Stimulated activated naive CD8-positive, alpha-beta T cell treated with anti-CD3 and anti-CD28 coated beads, Interleukin-15, amount 100 ng/mL, for 72 hours (primary cell): ENCODE data around the gene IGFN1.
"Not testable (repeated sequence)": the region's sequence is repeated elsewhere in the genome, so short reads cannot be mapped to it uniquely, and the experiment has no call there.

Experiments
- ATAC-seq: fragments of 150-1000 bp; cut with Tn5 transposase; 2 replicates; pipeline ENCODE4 v1.10.0; 2021; ENCODE audit warnings: mild to moderate bottlenecking, moderate library complexity
- DNase-seq, 2 donors: peaks; one replicate each; pipeline ENCODE4 v3.0.0; 2021 to 2022
- H3K27ac Mint-ChIP-seq, 2 donors: one replicate each; pipeline ENCODE4 v1.8.0; 2022; ENCODE audit warnings: mild to moderate bottlenecking in 2 of 2, mixed read lengths in 2 of 2, moderate library complexity in 2 of 2
- H3K27me3 Mint-ChIP-seq: one replicate; pipeline ENCODE4 v1.8.0; 2022; ENCODE audit warnings: mixed read lengths
- H3K4me1 Mint-ChIP-seq: one replicate; pipeline ENCODE4 v1.8.0; 2022; ENCODE audit warnings: mild to moderate bottlenecking, mixed read lengths
- H3K4me3 Mint-ChIP-seq, 2 donors: one replicate each; pipeline ENCODE4 v1.8.0; 2022; ENCODE audit warnings: mild to moderate bottlenecking in 2 of 2, mixed read lengths in 2 of 2, moderate library complexity in 1 of 2
- H3K9me3 Mint-ChIP-seq, 2 donors: one replicate each; pipeline ENCODE4 v1.8.0; 2022; ENCODE audit warnings: mixed read lengths in 2 of 2

IGFN1 gene

GRCh38 chr1:201253906-201254624 lies 63.4 kb downstream of the IGFN1 start:
- ATAC-seq: peak; percentile 13
- H3K4me1 Mint-ChIP-seq: no peaks in the 10 kb centered on the region

DNA sequence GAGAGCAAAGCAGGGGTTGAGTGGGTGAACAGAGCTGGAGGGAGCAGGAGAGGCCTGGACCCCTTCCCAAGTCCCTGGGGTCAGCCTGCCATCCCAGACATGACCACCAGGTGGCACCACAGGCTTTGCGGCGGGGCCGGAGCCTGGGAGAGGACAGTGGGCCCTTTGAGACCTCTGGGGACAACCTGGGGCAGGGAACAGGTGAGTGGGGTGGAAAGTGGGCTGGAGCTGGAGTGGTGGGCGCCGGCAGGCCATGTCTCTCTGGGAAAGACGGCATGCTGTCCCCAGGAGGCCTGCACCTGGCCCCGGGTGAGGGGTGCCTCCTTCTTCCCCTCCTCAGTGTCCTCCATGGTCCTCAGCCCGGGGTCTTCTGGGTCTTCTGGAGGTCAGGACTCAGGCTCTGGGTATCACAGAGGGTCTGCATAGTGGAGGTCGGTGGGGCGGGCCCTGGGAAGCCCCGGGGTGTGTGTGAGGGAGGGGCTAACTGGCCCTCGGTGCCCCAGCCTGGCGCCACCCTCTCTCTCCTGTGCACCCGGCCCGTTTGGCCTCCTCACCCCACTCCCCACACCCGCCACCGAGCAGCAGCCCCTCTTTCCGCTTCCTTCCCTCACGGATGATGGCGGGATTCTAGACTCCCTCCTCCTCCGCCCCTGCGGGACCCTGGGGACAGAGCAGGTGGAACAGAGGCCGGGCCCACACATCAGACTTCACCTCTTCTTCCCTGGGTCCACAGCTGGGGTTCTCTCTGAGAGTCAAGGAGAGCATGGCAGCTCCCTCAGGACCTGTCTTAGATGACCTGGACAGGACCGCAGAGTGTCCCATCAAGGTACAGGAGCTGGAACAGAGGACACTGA lies 64.2 kb downstream of the IGFN1 start:
- Mint-ChIP-seq H3K27ac (peak overlapping the region in 1 of 2 donors; percentile 0), H3K4me3 (no peak overlapping the region), H3K9me3 (no peaks in the 10 kb centered on the region), H3K27me3 (no peaks in the 10 kb centered on the region), H3K4me1 (no peaks in the 10 kb centered on the region)
- ATAC-seq: peak; percentile 64
- DNase-seq: peak; percentile 68 to 74

More at GRCh38 chr1:201253906-201254624, 63.4 kb downstream of the IGFN1 start:
- Mint-ChIP-seq H3K27me3 (no peaks in the 10 kb centered on the region), H3K9me3 (no peaks in the 10 kb centered on the region), H3K27ac (no peak overlapping the region), H3K4me3 (no peak overlapping the region)
- DNase-seq: no peak

- Mint-ChIP-seq H3K4me3 (no peak overlapping the region), H3K9me3 (no peaks in the 10 kb centered on the region), H3K4me1 (no peaks in the 10 kb centered on the region), H3K27ac (no peak overlapping the region), H3K27me3 (peaks cover 4% of the 10 kb centered on the region)
- ATAC-seq (no peak), DNase-seq (no peak)
These were observed 65.1 kb downstream of the IGFN1 start for GRCh38 chr1:201255479-201256362.

DNA sequence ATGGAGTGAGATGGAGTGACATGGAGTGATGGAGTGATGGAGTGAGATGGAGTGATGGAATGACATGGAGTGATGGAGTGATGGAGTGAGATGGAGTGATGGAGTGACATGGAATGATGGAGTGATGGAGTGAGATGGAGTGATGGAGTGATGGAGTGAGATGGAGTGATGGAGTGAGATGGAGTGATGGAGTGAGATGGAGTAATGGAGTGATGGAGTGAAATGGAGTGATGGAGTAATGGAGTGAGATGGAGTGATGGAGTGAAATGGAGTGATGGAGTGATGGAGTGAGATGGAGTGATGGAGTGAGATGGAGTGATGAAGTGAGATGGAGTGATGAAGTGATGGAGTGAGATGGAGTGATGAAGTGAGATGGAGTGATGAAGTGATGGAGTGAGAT lies 67.5 kb downstream of the IGFN1 start:
- peaks cover 15% of the 10 kb centered on the region for H3K27me3 Mint-ChIP-seq
- H3K9me3 Mint-ChIP-seq, DNase-seq, H3K4me1 Mint-ChIP-seq, H3K4me3 Mint-ChIP-seq, H3K27ac Mint-ChIP-seq, ATAC-seq: not testable (repeated sequence)

DNA sequence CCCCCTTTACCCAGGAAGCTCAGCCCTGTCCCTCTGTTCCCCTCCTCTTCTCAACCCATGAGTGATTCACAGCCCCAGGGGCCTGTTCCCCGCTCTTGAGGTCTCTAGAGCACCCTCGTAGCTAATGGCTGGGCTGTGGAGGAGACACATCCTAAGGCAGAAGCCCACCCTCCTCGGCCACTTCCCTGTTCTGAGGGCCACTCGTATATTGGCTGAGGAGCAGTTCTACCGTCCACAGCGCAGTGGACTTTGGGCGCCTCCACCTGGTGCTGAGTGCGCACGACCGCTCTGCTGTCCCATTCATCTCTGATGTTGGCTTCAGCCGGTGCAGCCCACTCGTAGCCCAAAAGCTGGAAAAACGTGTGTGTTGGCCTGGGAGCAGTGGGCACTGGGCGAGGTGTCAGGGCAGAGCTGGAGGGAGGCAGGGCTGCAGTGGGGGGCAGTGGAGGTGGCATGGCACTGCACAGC lies 68.2 kb downstream of the IGFN1 start:
- Mint-ChIP-seq H3K27ac (no peak overlapping the region), H3K27me3 (peaks cover 15% of the 10 kb centered on the region), H3K4me1 (no peaks in the 10 kb centered on the region), H3K4me3 (no peak overlapping the region), H3K9me3 (no peaks in the 10 kb centered on the region)
- ATAC-seq (no peak), DNase-seq (no peak)

DNA sequence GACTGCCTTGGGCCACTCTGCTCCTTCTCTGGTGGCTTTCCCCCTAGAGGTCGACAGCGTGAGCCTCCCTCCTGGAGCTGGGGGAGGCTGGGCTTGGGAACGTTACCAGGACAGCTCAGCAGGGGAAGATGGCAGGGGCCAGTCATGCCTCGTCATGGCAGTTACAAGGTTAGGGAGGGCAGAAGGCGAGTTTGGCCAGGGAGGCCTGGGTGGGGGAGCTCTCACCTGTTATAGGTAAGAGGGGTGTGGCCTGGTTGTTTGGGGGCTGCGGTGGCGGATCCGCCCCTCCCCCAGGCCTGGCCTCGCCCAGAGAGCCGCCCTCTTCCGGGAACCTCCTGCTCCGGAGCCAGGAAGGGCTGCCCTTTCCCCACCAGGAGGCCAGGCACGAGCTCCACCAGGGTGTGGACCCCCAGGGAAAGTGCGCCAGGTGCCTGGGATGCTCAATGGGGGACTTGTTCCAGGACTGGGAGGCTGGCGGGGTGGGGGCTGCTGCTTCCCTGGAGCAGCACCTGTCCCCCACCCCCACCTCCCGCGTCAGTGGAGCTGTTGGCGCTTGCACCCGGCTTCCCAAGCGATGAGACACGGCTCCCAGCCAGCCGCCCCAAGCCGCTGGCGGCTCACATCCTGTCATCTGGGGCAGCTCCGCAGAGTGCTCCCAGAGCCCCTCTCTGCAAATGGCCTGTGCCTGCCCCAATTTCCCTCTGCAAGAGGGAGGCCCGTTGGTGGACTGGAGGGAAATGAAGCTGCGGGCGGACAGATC lies 69.0 kb downstream of the IGFN1 start:
- peaks cover 15% of the 10 kb centered on the region for H3K27me3 Mint-ChIP-seq
- DNase-seq (no peak), ATAC-seq (no peak)
- no peaks in the 10 kb centered on the region for H3K4me1 Mint-ChIP-seq
- H3K27ac Mint-ChIP-seq: no peak overlapping the region
- no peaks in the 10 kb centered on the region for H3K9me3 Mint-ChIP-seq
- peak overlapping the region in 1 of 2 donors; percentile 25 for H3K4me3 Mint-ChIP-seq

DNA sequence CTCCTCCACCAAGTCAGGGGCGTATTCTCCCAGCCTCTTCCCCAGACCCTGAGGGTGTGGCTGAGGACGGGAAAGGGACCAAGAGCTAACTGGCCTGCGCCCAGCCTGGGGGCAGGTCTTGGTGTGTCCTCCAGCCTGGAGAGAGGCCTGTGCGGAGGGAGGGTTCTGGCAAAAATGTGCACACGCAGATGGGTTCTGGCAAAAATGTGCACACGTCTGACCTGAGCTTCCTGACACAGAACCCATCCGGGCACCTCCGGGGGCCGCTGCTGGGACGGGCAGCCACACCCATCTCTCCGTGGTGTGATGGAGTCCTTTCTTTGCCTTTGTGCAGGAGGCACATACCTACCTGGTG lies 69.6 kb downstream of the IGFN1 start:
- ATAC-seq: no peak

GRCh38 chr1:201260648-201261311 lies 70.2 kb downstream of the IGFN1 start:
- Mint-ChIP-seq H3K27ac (no peak overlapping the region), H3K27me3 (peaks cover 15% of the 10 kb centered on the region), H3K4me1 (no peaks in the 10 kb centered on the region), H3K9me3 (no peaks in the 10 kb centered on the region), H3K4me3 (peak overlapping the region in 1 of 2 donors; percentile 3)
- DNase-seq: no peak
- ATAC-seq: no peak

More for the DNA sequence above, 69.6 kb downstream of the IGFN1 start:
- H3K27ac Mint-ChIP-seq: no peak overlapping the region
- peaks cover 15% of the 10 kb centered on the region for H3K27me3 Mint-ChIP-seq
- no peaks in the 10 kb centered on the region for H3K9me3 Mint-ChIP-seq
- no peaks in the 10 kb centered on the region for H3K4me1 Mint-ChIP-seq
- no peak for DNase-seq
- H3K4me3 Mint-ChIP-seq: peak overlapping the region in 1 of 2 donors; percentile 6

GRCh38 chr1:201261771-201262547 lies 71.3 kb downstream of the IGFN1 start:
- ATAC-seq: no peak
- Mint-ChIP-seq H3K4me3 (no peak overlapping the region), H3K9me3 (no peaks in the 10 kb centered on the region), H3K27ac (no peak overlapping the region), H3K4me1 (no peaks in the 10 kb centered on the region), H3K27me3 (peaks cover 22% of the 10 kb centered on the region)
- DNase-seq: no peak

DNA sequence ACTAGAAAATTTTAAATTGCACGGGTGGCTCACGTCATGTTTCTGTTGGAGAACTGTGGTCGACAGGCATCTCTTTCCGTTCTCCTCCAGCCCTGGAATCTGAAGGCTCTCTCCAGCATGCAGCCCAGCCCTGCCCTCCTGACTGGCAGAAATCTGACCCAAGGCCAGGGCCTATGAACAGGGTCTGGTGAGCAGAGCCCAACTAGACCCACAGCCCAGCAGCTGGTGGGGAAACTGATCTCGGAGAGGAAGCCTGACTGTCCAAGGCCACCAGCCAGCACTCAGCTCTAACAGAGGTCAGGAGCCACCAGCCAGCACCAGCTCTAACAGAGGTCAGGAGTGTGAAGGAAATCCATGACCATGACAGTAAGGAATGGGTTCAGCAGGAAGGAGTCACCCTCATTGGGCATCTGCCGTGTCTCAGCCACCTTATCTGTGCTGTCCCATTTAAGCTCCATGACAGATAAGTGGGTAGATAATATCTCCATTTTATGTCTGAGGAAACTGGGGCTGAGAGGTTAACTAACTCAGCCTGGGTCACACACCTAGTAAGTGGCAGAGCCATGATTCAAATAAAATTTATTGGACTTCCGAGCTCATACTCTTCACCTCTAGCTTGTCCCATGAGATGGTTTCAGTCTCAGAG lies 72.5 kb downstream of the IGFN1 start:
- ATAC-seq (no peak), DNase-seq (no peak)
- Mint-ChIP-seq H3K27ac (no peak overlapping the region), H3K4me1 (no peaks in the 10 kb centered on the region), H3K27me3 (peaks cover 32% of the 10 kb centered on the region), H3K4me3 (no peak overlapping the region), H3K9me3 (no peaks in the 10 kb centered on the region)

DNA sequence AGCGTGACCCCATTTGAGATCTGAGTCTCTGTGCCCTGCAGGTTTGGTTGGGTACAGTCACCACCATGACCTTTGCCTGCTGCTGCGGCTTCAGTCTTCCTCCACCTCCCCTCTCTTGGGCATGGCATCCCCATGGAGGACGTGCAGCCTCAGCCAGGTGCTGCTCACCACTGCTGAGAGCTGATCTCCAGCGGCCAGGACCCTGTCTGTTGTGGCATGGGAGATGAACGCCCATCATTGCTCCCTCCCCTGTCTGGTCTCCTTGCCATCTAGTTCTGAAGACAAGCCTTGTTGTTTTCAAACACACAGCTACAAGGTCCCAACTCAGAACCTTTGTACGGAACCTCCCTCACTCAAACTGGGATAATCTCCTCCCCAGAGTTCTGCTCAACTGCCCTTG lies 73.4 kb downstream of the IGFN1 start:
- Mint-ChIP-seq H3K4me3 (no peak overlapping the region), H3K27ac (no peak overlapping the region), H3K9me3 (no peaks in the 10 kb centered on the region), H3K27me3 (peaks cover 38% of the 10 kb centered on the region), H3K4me1 (no peaks in the 10 kb centered on the region)
- ATAC-seq: no peak
- DNase-seq: no peak

- Mint-ChIP-seq H3K4me3 (no peak overlapping the region), H3K9me3 (no peaks in the 10 kb centered on the region), H3K27ac (no peak overlapping the region), H3K4me1 (no peaks in the 10 kb centered on the region), H3K27me3 (peaks cover 43% of the 10 kb centered on the region)
- ATAC-seq (no peak), DNase-seq (no peak)
These were observed 73.9 kb downstream of the IGFN1 start for GRCh38 chr1:201264554-201264953.

DNA sequence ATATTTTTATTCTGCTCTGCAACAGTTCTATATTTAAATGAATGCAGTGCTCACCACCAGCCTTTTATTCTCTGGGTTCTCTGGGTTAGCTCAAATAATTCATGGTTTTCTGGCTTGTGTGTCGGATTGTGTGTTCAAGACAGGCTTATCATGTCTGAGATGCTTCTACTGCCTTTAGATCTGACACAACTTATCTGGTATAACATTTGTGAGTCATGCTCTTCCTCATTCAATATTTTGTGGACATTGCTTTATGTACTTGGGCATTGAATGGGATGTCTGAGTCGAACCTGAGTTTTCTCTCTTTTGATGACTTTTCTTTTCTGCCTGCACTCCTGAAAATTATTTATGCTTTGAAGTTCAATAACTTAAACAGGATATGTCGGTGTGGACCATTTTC lies 75.1 kb downstream of the IGFN1 start:
- Mint-ChIP-seq H3K27me3 (peaks cover 47% of the 10 kb centered on the region), H3K4me3 (no peak overlapping the region), H3K4me1 (no peaks in the 10 kb centered on the region), H3K9me3 (no peaks in the 10 kb centered on the region), H3K27ac (no peak overlapping the region)
- DNase-seq: no peak
- no peak for ATAC-seq
